ENCODE results near the gene TCN2.

Gene TCN2

GRCh38 chr22:30596199-30596598 is 10.8 kb upstream of the TCN2 start:
- Mint-ChIP-seq H3K27ac (no peak overlapping the region), H3K9me3 (no peaks in the 10 kb centered on the region), H3K4me3 (no peak overlapping the region), H3K4me1 (no peaks in the 10 kb centered on the region), H3K36me3 (ENCODE audit: low read depth) (no peaks in the 10 kb centered on the region), H3K27me3 (ENCODE audit: low read depth, poor library complexity) (peaks cover 31% of the 10 kb centered on the region)
- TF ChIP-seq CTCF (IDR thresholded peaks at IDR 0.05) = no peak
- no peak for DNase-seq

GRCh38 chr22:30596886-30597285 is 10.1 kb upstream of the TCN2 start:
- no peaks in the 10 kb centered on the region for H3K9me3 Mint-ChIP-seq
- peaks cover 34% of the 10 kb centered on the region for H3K27me3 Mint-ChIP-seq (ENCODE audit: low read depth, poor library complexity)
- no peak for DNase-seq
- peaks cover 1% of the 10 kb centered on the region for H3K4me1 Mint-ChIP-seq
- no peaks in the 10 kb centered on the region for H3K36me3 Mint-ChIP-seq (ENCODE audit: low read depth)
- no peak overlapping the region for H3K27ac Mint-ChIP-seq
- TF ChIP-seq CTCF (IDR thresholded peaks at IDR 0.05) = no peak
- no peak overlapping the region for H3K4me3 Mint-ChIP-seq

GRCh38 chr22:30598986-30599385 is 8.0 kb upstream of the TCN2 start:
- Mint-ChIP-seq H3K36me3 (ENCODE audit: low read depth) (no peaks in the 10 kb centered on the region), H3K4me1 (peaks cover 4% of the 10 kb centered on the region), H3K4me3 (no peak overlapping the region), H3K27me3 (ENCODE audit: low read depth, poor library complexity) (peaks cover 22% of the 10 kb centered on the region), H3K27ac (no peak overlapping the region), H3K9me3 (no peaks in the 10 kb centered on the region)
- no peak for DNase-seq
- no peak for TF ChIP-seq CTCF (IDR thresholded peaks at IDR 0.05)

- no peak for TF ChIP-seq CTCF (IDR thresholded peaks at IDR 0.05)
- Mint-ChIP-seq H3K4me3 (no peak overlapping the region), H3K9me3 (no peaks in the 10 kb centered on the region), H3K27ac (peak overlapping the region; percentile 32), H3K36me3 (ENCODE audit: low read depth) (no peaks in the 10 kb centered on the region), H3K27me3 (ENCODE audit: low read depth, poor library complexity) (peaks cover 7% of the 10 kb centered on the region), H3K4me1 (peaks cover 12% of the 10 kb centered on the region)
- DNase-seq = no peak
Measured at GRCh38 chr22:30600921-30601320, 6.1 kb upstream of the TCN2 start.

GRCh38 chr22:30601464-30601863 is 5.5 kb upstream of the TCN2 start:
- peaks cover 4% of the 10 kb centered on the region for H3K27me3 Mint-ChIP-seq (ENCODE audit: low read depth, poor library complexity)
- H3K27ac Mint-ChIP-seq = no peak overlapping the region
- H3K9me3 Mint-ChIP-seq = no peaks in the 10 kb centered on the region
- peaks cover 17% of the 10 kb centered on the region for H3K4me1 Mint-ChIP-seq
- TF ChIP-seq CTCF (IDR thresholded peaks at IDR 0.05) = no peak
- no peak overlapping the region for H3K4me3 Mint-ChIP-seq
- DNase-seq = no peak
- no peaks in the 10 kb centered on the region for H3K36me3 Mint-ChIP-seq (ENCODE audit: low read depth)

- H3K36me3 Mint-ChIP-seq (ENCODE audit: low read depth) = no peaks in the 10 kb centered on the region
- no peak for DNase-seq
- H3K4me3 Mint-ChIP-seq = no peak overlapping the region
- peaks cover 23% of the 10 kb centered on the region for H3K4me1 Mint-ChIP-seq
- peaks cover 4% of the 10 kb centered on the region for H3K27me3 Mint-ChIP-seq (ENCODE audit: low read depth, poor library complexity)
- no peaks in the 10 kb centered on the region for H3K9me3 Mint-ChIP-seq
- no peak overlapping the region for H3K27ac Mint-ChIP-seq
- peak; percentile 12 for TF ChIP-seq CTCF (IDR thresholded peaks at IDR 0.05)
Measured at GRCh38 chr22:30602049-30602448, 4.9 kb upstream of the TCN2 start.
